SH-SY5Y (cell line): ENCODE data around the gene PRCD.

Experiments
- GATA2 ChIP-seq: IDR thresholded peaks from 2 replicates; pipeline ENCODE4 v1.6.1; 2011; ENCODE audit warnings: mild to moderate bottlenecking, low read depth, low read length
- GATA3 ChIP-seq: IDR thresholded peaks from 2 replicates; pipeline ENCODE4 v1.6.1; 2011; ENCODE audit warnings: low read depth, mild to moderate bottlenecking, low read length, moderate library complexity

Gene PRCD

GRCh38 chr17:76515274-76515949 is 24.4 kb upstream of the PRCD start:
- TF ChIP-seq GATA2 (no peak), GATA3 (no peak)

GRCh38 chr17:76517638-76518038 is 22.2 kb upstream of the PRCD start:
- no peak for TF ChIP-seq GATA2
- no peak for TF ChIP-seq GATA3

- TF ChIP-seq GATA3 (no peak), GATA2 (no peak)
These were observed 20.5 kb upstream of the PRCD start for GRCh38 chr17:76519048-76519966.

GRCh38 chr17:76521262-76521661 is 18.6 kb upstream of the PRCD start:
- TF ChIP-seq GATA3 (no peak), GATA2 (no peak)

- TF ChIP-seq GATA3, result no peak
- TF ChIP-seq GATA2, result no peak
These were observed 16.5 kb upstream of the PRCD start for GRCh38 chr17:76523084-76524037.

- TF ChIP-seq GATA3, result no peak
- no peak for TF ChIP-seq GATA2
These were observed 15.0 kb upstream of the PRCD start for GRCh38 chr17:76524598-76525512.

- TF ChIP-seq GATA3 (no peak), GATA2 (no peak)
These were observed 12.3 kb upstream of the PRCD start for GRCh38 chr17:76527430-76528111.

- TF ChIP-seq GATA2 (no peak), GATA3 (no peak)
These were observed 11.7 kb upstream of the PRCD start for GRCh38 chr17:76528156-76528527.

GRCh38 chr17:76528528-76529223 is 11.2 kb upstream of the PRCD start:
- TF ChIP-seq GATA3, result no peak
- no peak for TF ChIP-seq GATA2

GRCh38 chr17:76529224-76530094 is 10.4 kb upstream of the PRCD start:
- no peak for TF ChIP-seq GATA2
- TF ChIP-seq GATA3, result no peak

- TF ChIP-seq GATA3, result no peak
- no peak for TF ChIP-seq GATA2
These were observed 9.6 kb upstream of the PRCD start for GRCh38 chr17:76530095-76530723.
